Cardiac septum (tissue), 1 donor: ENCODE results near the gene TFCP2. TPM values are rescaled to one million over a fixed set of nuclear protein-coding genes. Genes with fewer than 3 reads are reported as not detected.

Experiments
- DNase-seq: peaks from one replicate; pipeline ENCODE4 v3.0.0-alpha.2; 2020; ENCODE audit warnings: low spot score
- intact Hi-C: fragments of 100-400 bp; cut with DNase I; formaldehyde crosslinking; loops from one replicate; pipeline ENCODE4 v1.14.0; 2022
- total RNA-seq: library from RNA; stranded (reverse); fragmentation: NEBNext Ultra II Directional; extraction: Animal tissue kit (Norgen Biotek cat#: 25700); gene quantifications from one replicate; pipeline ENCODE4 v1.2.1, GENCODE V29; 2021
- donor health status: DM: no; HTN: no; CAD: no.

The TFCP2 gene
- total RNA-seq, 1 donor from 2014 or later = 20.2 TPM

DNA sequence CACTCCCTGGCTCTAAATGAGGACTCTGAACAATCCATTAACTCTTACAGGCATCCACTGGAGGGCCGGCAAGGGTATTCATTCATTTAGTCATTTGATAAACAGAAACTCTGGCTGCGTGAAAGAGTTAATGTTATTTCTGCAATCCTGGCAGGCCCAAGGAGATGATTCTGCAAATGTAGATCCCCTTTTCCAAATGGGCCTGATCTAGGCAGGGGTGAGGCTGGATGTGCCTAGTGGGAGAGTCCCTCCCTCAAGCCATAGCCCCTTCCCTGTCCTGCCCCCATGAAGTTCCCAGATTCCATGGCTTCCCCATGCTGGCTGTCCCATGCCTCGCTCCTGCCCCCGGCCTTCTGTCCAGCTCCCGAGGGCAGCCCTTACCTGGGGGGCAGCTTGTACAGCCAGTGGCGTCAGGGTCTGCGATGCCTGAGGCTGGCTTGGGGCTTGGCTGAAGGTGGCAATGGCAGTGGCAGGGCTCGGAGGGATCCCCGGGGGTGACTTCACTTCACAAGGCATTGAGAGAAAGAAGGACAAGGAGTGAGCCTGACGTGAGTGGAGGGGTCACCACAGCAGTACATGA lies 26.5 kb upstream of the TFCP2 start:
- intact Hi-C loops = no loop called here
- DNase-seq = no peak

DNA sequence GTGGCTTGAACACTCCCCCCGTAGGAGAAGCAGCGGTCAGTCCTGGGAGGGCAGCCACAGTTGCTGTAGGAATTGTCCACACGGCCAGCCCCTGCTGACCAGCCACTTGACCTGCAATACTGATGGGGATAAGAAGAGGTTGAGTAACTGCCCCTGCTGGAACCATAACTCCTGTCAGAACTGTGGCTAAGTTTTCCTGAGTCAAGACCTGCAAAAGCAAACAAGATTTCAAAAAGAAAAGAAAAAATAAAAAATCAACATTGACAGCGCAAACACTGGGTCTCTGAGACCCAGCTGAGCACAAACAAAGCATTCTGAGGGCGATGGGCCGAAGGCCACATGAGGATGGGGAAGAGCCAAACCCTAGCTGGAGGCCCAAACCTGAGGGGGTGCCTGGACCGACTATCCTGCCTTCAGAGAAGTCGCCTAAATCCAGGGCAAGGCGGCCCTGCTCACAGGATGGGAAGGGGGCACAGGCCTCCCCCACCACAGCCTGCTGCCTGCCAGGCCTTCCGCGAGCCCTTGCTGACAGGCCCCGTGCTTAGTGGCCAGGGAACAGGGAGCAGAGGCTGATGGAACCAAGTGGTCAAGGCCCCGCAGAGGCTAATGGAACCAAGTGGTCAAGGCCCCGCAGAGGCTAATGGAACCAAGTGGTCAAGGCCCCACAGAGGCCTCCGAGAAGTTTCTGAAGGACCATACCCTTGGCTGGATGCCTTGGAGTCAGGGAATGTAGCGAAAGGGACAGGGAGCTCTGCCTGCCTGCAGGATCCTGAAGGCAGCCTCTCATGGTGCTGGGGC lies 25.8 kb upstream of the TFCP2 start:
- DNase-seq = no peak
- intact Hi-C loops = no loop called here

GRCh38 chr12:51197736-51198567 lies 25.0 kb upstream of the TFCP2 start:
- intact Hi-C loops = no loop called here
- DNase-seq = no peak

DNA sequence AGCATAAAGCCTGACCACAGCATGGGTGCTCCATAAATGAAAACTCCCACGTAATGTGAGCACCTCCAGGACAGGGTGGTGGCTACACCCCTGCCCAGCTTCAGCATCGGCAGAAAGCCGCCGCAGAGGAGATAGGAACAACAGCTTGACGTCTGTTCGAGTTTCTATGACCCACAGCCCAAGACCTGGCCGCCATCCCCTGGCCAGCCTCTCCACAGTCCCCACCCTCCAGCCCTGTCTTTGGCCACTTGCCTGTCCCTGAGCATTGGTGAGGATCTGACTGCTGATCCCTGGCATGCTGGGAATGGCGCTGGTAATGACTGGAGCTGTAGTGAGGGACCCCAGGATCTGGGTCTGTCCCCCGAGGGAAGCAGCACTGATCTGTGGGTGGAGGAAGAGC lies 23.6 kb upstream of the TFCP2 start:
- no peak for DNase-seq
- intact Hi-C loops = no loop called here

DNA sequence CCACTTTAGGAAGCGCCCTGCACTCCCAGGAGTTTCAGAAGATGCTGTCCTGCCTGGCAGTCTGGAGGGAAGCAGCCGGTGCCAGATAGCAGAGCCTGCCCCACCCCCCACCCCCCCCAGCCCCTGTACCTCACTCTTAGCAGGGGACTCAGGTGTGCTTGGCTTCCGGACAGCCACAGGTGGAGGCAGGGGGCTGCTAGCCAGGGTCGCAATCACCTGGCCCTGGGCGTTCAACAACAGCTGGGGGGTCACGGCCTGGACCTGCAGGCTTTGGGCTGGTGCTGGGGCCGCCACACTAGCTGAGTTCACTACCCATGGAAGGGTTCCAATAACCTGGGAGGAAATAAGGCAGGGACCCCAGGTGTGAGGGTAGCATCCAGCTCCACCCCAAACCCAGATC lies 22.9 kb upstream of the TFCP2 start:
- intact Hi-C loops = no loop called here
- no peak for DNase-seq

DNA sequence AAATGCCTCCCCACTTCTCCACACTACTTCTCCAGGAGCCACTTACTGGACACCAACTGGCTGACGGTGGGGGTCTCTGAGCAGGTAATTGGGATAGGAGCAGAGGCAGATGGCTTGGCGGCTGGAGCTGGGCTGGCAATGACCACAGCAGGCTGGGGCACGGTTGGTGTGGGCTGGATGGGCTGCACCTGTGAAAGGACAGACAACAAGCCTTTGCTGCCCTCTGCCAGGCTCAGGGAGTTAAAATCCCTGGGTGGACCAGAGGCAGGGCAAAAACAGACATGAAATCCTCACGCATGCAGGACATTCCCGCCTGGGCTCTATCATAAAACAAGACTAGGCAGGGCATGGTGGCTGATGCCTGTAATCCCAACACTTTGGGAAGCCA lies 19.3 kb upstream of the TFCP2 start:
- intact Hi-C loops = no loop called here

DNA sequence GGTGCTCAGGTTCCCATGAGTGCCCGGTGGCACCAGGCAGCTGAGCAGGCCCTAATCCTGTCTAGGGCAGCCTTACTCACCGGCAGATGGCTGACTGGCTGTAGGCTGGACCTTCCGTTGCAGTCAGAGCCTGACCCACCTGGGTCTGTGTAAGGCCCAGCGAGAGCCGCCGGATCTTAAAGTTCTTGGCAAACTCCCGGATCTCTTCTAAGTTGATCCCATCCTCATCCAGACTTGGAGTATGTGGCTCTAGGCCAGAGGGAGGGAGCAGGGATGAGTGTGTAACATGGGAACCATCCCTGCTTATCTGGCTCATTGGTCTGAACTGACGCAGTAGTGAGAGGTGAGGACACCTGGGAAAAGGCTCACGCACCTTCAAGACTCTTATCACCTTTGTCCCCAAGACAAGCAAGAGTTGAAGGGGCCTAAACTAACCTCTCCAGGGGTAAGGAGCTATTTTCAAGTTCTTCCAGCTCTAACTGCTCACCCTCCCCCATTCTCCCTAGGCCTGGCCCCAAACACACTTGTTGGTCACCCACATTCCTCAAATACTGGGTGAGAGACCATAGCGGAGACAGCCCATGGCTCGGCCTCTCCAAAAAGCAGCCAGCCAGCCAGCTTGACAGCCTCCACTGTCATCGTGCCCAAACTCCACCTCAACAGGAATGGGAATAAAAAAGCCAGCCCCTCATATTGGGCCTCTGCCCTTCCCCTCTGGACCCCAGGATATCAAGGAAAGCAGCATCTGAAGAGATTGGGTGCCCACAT lies 18.8 kb upstream of the TFCP2 start:
- intact Hi-C loops = no loop called here
- no peak for DNase-seq

More for the DNA sequence above, 19.3 kb upstream of the TFCP2 start:
- DNase-seq = no peak

DNA sequence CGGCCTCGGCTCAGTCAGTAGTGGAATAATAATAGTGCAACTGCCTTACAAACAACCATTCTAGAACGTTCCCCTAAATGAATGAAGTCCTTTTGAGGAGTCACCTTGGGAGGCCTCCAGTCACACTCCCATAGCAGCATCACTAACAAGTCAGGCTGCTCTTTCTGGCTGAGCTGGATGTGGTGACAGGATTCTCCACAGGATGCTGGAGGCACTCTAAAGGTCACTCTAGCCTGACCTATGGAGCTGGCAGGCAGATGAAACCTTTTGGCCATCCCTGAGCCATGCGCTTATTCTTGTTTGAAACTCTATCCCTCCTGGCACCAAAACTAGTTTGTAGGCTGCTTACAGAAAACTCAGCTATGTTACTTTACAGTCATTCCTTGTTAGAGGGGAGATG lies 17.9 kb upstream of the TFCP2 start:
- intact Hi-C loops = no loop called here
- DNase-seq = peak; percentile 46

- intact Hi-C loops = no loop called here
- DNase-seq = no peak
Observed at GRCh38 chr12:51189790-51190355, 16.9 kb upstream of the TFCP2 start.

DNA sequence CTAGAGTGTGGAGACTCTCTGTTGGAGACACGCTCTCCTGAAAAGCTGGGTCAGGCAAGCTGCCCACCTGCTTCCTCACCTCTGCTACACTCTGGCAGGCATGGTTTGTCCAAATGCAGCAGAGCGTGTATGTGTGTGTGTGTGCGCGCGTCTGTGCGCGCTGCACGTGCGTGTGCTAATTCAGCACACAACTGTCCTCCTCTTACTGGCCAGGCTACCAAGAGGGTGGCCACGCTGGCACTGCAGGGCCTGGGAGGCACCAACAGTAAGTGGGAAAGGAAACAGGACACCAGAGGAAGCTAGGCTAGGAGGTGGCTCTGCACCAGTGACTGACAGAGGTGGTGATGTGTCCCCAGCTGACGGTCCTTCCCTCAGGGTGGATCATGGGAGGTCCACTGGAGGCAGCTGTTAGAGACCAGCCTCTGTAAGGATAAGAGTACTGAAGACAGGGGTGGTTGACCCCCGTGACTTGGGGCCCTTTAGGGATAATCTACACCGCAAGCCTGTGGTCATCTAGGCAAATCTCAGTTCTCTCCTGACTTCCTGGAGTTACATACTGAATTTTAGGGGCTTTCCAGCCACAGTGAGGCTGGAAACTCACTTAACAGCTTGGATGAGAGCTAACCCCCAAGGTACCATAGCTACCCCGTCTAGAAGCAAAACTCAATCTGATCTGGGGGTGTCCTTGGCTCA lies 15.6 kb upstream of the TFCP2 start:
- intact Hi-C loops = no loop called here
- DNase-seq = no peak

GRCh38 chr12:51187370-51187987 lies 14.5 kb upstream of the TFCP2 start:
- intact Hi-C loops = no loop called here
- DNase-seq = no peak

DNA sequence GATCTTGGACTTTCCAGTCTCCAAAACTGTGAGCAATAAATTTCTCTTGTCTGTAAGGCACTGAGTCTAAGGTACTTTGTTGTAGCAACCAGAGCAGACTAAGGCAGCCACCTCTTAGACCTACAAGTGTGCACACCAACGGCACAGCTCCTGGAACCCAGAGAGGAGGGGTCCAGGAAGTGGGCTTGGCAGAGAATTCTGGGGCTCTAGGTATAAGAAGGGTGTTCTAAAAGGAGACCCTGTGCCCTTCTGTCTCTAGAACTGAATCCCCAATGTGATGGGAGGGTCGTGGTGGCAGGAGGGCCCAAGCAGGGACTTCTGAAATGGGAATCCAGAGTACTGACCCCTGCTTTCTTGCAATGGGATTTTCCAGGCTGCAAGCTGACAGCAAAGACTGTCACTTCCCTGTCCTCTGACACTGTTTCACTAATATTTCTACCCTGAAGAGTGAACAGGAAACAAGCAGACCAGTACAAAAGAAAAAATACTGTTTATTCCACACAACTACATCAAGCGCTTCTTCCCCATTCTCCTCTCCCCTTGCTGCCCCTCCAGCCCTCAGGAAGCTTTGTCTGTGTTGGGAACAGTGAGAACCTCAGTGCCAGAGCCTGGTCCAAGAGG lies 13.6 kb upstream of the TFCP2 start:
- intact Hi-C loops = no loop called here
- no peak for DNase-seq

DNA sequence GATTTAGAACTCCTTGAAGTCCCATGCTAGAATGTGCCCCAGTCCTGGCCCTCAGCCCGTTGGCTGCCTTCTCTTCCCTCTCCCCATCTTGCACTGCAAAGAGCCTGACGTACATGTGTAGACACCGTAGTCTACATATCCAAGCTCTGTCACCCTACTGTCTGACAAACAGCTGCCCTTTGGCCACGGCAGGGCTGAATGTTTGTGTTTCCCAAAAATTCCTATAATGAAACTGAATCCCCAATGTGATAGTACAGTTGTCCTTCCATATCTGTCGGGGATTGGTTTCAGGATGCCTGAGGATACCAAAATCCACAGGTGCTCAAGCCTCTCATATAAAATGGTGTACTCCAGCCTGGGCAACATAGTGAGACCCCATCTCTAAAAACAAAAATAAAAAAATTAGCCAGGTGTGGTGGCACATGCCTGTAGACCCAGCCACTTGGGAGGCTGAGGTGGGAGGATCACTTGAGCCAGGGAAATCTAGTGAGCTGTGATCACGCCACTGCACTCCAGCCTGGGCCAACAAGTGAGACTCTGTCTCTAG lies 12.3 kb upstream of the TFCP2 start:
- intact Hi-C loops = no loop called here
- no peak for DNase-seq

DNA sequence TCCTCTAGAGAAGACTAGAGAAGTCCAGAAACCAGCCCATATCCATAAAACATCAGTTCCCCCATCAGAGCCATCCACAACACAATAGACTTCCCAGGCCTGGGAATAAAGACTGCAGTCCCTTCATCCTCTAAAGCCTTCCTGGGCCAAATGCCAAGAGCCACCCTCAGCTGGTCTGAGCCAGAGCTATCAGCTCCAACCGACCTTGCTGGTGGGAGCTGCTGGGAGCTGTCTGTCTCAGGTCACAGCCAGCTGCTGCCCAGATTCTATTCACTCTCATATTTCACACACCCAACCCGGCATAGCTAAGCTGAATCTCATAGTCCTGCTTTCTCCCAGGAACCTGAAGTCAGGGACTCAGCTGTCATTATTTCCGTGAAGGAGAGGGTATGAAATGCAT lies 10.9 kb upstream of the TFCP2 start:
- intact Hi-C loops = no loop called here

GRCh38 chr12:51183349-51183748 lies 10.4 kb upstream of the TFCP2 start:
- intact Hi-C loops = no loop called here
- no peak for DNase-seq

More for the DNA sequence above, 10.9 kb upstream of the TFCP2 start:
- peak; percentile 80 for DNase-seq

- intact Hi-C loops = no loop called here
- no peak for DNase-seq
Observed at GRCh38 chr12:51181558-51181957, 8.6 kb upstream of the TFCP2 start.

- DNase-seq = no peak
- intact Hi-C loops = no loop called here
Observed at GRCh38 chr12:51177897-51178296, 5.0 kb upstream of the TFCP2 start.

DNA sequence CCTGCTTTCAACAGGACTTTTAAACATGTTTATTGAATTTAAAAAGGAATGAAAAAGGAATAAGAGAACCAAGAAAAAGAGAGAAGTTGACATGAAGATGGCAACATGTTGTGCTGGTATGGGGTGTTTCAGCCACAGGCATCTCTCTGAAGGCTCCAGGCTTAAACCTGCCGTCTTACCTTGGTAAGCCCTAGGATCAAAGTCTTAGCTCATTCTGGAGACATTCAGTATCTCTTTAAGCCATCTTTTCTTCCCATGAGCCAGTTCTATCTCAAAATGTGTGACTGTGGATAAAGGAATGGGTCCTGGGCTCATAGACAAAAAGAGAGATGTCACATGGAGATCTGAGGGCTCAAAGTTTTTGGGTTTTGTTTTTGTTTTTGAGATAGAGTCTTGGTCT lies 1.6 kb upstream of the TFCP2 start:
- DNase-seq = no peak
- intact Hi-C loops = loop anchor here (5.0 kb wide), 1 partner anchor 43 kb away; the partner anchor contains the start of gene POU6F1
